Liver (tissue), 3 donors: Measurements from ENCODE around the gene SGCG.
"Not testable (repeated sequence)": the region's sequence is repeated elsewhere in the genome, so short reads cannot be mapped to it uniquely, and the experiment has no call there.

Experiments
- EGR1 ChIP-seq, 2 donors: IDR thresholded peaks; 2 replicates each; pipeline ENCODE4 v1.6.1; 2016 to 2018; ENCODE audit warnings: antibody characterized with exemption in 2 of 2, low read depth in 2 of 2
- GABPA ChIP-seq, 2 donors: IDR thresholded peaks in 1 of 2; conservative IDR thresholded peaks in 1 of 2; 2 replicates each; pipeline ENCODE4 v1.6.1; 2016; ENCODE audit warnings: antibody characterized with exemption in 2 of 2, mild to moderate bottlenecking in 1 of 2, moderate library complexity in 1 of 2
- JUND ChIP-seq, 2 donors: IDR thresholded peaks; 2 replicates each; pipeline ENCODE4 v1.6.1; 2016; ENCODE audit warnings: antibody characterized with exemption in 2 of 2
- NR2F2 ChIP-seq: IDR thresholded peaks from 2 replicates; pipeline ENCODE4 v1.6.1; 2016; ENCODE audit warnings: antibody characterized with exemption
- RAD21 ChIP-seq, 2 donors: IDR thresholded peaks; 2 replicates each; pipeline ENCODE4 v1.6.1; 2016; ENCODE audit warnings: antibody characterized with exemption in 2 of 2, mild to moderate bottlenecking in 2 of 2
- RXRA ChIP-seq, 2 donors: IDR thresholded peaks; 2 replicates each; pipeline ENCODE4 v1.6.1; 2017 to 2018; ENCODE audit warnings: antibody characterized with exemption in 2 of 2, mild to moderate bottlenecking in 1 of 2
- YY1 ChIP-seq: IDR thresholded peaks from 2 replicates; pipeline ENCODE4 v1.6.1; 2016; ENCODE audit warnings: antibody characterized with exemption, mild to moderate bottlenecking
- ZBTB33 ChIP-seq: IDR thresholded peaks from 2 replicates; pipeline ENCODE4 v1.6.1; 2016; ENCODE audit warnings: antibody characterized with exemption
- TF ChIP-seq, protein P1 (sequence below): fragments of 150-350 bp; IDR thresholded peaks from 2 replicates; pipeline ENCODE4 v1.5.1; 2017; ENCODE audit warnings: improper control_type of control experiment, low read depth, low read length; ENCODE audit not compliant: missing input control
- TF ChIP-seq, protein P2 (sequence below): IDR thresholded peaks from 2 replicates; pipeline ENCODE4 v1.6.1; 2016; ENCODE audit warnings: antibody characterized with exemption
- donor health status: healthy.
- donor health status: healthy.

DNA sequence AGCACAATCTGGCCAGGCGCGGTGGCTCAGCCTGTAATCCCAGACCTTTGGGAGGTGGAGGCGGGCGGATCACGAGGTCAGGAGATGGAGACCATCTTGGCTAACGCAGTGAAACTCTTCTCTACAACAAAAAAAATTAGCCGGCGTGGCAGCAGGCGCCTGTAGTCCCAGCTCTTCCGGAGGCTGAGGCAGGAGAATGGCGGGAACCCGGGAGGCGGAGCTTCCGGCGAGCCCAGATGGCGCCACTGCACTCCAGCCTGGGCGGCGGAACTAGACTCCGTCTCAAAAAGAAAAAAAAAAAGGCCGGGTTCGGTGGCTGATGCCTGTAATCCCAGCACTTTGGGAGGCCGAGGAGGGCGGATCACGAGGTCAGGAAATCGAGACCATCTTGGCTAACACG, 67.6 kb downstream of the SGCG start:
- TF ChIP-seq, protein P1, sequence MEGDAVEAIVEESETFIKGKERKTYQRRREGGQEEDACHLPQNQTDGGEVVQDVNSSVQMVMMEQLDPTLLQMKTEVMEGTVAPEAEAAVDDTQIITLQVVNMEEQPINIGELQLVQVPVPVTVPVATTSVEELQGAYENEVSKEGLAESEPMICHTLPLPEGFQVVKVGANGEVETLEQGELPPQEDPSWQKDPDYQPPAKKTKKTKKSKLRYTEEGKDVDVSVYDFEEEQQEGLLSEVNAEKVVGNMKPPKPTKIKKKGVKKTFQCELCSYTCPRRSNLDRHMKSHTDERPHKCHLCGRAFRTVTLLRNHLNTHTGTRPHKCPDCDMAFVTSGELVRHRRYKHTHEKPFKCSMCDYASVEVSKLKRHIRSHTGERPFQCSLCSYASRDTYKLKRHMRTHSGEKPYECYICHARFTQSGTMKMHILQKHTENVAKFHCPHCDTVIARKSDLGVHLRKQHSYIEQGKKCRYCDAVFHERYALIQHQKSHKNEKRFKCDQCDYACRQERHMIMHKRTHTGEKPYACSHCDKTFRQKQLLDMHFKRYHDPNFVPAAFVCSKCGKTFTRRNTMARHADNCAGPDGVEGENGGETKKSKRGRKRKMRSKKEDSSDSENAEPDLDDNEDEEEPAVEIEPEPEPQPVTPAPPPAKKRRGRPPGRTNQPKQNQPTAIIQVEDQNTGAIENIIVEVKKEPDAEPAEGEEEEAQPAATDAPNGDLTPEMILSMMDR: not testable (repeated sequence)
- TF ChIP-seq, protein P2, sequence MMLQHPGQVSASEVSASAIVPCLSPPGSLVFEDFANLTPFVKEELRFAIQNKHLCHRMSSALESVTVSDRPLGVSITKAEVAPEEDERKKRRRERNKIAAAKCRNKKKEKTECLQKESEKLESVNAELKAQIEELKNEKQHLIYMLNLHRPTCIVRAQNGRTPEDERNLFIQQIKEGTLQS: not testable (repeated sequence)
- TF ChIP-seq YY1; EGR1 (IDR thresholded peaks at IDR 0.05; ENCODE audit: low read depth in 2 of 2); ZBTB33; GABPA (IDR thresholded peaks at IDR 0.05 in 1 of 2, conservative IDR thresholded peaks at IDR 0.05 in 1 of 2); RXRA (IDR thresholded peaks at IDR 0.05); JUND (IDR thresholded peaks at IDR 0.05); NR2F2; RAD21 (IDR thresholded peaks at IDR 0.05): not testable (repeated sequence)
